SK-N-MC (cell line): ENCODE measurements around the gene FERMT1.
"Not testable (repeated sequence)": the region's sequence is repeated elsewhere in the genome, so short reads cannot be mapped to it uniquely, and the experiment has no call there.

ENCODE experiments used
- DNase-seq: peaks from one replicate; pipeline ENCODE4 v3.0.0-alpha.2; 2011; ENCODE audit warnings: low read depth, low spot score
- H3K27ac ChIP-seq: fragments of 200-600 bp; sonication (generic); 2 replicates; pipeline ENCODE4 v1.5.1; 2016; ENCODE audit warnings: mixed run types
- H3K36me3 ChIP-seq: fragments of 200-600 bp; sonication (generic); 2 replicates; pipeline ENCODE4 v1.6.1; 2017; ENCODE audit warnings: antibody characterized with exemption, low read length, mixed read lengths; ENCODE audit not compliant: insufficient read depth
- H3K4me3 ChIP-seq: fragments of 200-600 bp; sonication (generic); 2 replicates; pipeline ENCODE4 v1.5.1; 2016
- H3K9ac ChIP-seq: fragments of 200-600 bp; sonication (generic); 2 replicates; pipeline ENCODE4 v1.8.0; 2017; ENCODE audit warnings: mixed run types, mixed read lengths; ENCODE audit not compliant: insufficient read length
- H3K9me3 ChIP-seq: fragments of 200-600 bp; sonication (generic); 2 replicates; pipeline ENCODE4 v1.6.1; 2017; ENCODE audit warnings: low read depth, mild to moderate bottlenecking, antibody characterized with exemption, low read length, moderate library complexity, mixed read lengths
- EZH2 ChIP-seq: fragments of 200-600 bp; sonication (generic); IDR thresholded peaks from one replicate; pipeline ENCODE4 v1.6.1; 2017; ENCODE audit warnings: antibody characterized with exemption
- FOXP2 ChIP-seq: optimal IDR thresholded peaks from 2 replicates; pipeline ENCODE3; 2011; ENCODE audit warnings: mild to moderate bottlenecking, moderate library complexity; ENCODE audit not compliant: insufficient read depth; ENCODE audit errors: extremely low read length, control extremely low read depth
- POLR2AphosphoS5 ChIP-seq: IDR thresholded peaks from 2 replicates; pipeline ENCODE4 v1.6.1; 2012; ENCODE audit warnings: mild to moderate bottlenecking, low read depth, low read length, borderline replicate concordance

The FERMT1 gene

DNA sequence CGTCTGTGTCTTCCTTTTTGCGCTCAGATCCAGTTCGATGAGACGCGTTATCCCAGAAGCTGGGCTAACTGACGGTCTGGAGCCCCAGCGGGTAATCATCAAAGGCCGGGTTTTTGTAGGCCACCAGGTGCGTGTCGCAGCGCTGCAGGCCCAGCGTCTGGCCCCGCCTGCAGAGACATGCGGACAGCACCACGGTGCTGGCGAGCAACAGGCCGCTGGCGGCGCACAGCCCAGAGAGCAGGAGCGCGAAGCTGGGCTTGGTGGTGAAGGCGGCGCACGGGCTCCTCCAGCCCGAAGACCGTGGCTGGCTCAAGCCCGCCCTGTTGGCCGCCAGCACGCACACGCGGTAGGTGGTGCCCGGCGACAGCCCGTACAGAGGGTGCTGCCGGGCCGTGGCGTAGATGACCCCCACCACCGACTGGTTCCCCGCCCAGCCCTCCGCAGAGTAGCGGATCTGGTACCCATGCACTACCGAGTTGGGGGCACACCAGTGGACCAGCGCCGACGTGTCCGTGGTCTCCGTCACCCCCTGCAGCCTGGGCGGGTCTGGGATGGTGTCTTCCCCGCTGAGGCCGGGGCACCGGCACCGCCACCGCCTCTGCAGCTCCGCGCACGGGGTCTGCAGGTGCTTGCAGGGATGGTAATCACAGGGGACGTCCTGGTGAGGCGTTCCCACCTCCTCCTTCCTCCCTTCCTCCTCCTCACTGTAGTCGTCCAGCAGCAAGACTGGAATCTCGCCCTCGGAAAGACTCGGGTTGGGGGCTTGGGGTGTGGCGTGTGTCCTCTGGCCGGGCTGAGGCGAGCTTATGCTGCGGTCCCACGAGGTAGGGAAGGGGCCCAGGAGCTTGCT lies 81.6 kb downstream of the FERMT1 start:
- Histone ChIP-seq H3K4me3 (no peak overlapping the region), H3K27ac (no peak overlapping the region), H3K9me3 (no peaks in the 10 kb centered on the region), H3K9ac (no peak overlapping the region), H3K36me3 (peaks cover 44% of the 10 kb centered on the region)
- DNase-seq, result no peak
- no peak for TF ChIP-seq POLR2AphosphoS5
- no peak for TF ChIP-seq EZH2
- TF ChIP-seq FOXP2, result no peak

DNA sequence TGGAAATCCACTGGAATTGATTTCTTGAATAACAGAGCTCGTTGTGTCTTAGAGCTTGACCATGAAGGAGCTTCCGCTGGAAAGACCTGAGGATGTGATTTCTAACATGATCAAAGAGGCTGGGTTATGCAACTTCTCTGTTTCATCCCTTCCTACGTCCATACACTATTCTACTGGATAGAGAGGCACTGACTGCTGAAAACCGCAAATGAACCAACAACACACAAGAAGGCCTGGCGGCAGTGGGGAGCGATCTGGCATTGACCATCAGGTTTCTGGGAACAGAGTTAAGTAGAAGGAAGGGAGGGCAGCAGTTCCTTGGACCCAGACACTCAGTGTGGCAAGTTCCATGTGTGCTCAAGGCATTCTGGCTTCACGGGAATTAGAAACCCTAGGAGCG lies 82.3 kb downstream of the FERMT1 start:
- TF ChIP-seq EZH2, result no peak
- TF ChIP-seq POLR2AphosphoS5, result no peak
- TF ChIP-seq FOXP2, result no peak
- H3K36me3 ChIP-seq, result peaks cover 48% of the 10 kb centered on the region
- H3K9me3 ChIP-seq, result no peaks in the 10 kb centered on the region
- H3K9ac ChIP-seq, result no peak overlapping the region
- H3K27ac ChIP-seq, result peak overlapping the region; percentile 87
- DNase-seq, result no peak
- H3K4me3 ChIP-seq, result peak overlapping the region; percentile 54

DNA sequence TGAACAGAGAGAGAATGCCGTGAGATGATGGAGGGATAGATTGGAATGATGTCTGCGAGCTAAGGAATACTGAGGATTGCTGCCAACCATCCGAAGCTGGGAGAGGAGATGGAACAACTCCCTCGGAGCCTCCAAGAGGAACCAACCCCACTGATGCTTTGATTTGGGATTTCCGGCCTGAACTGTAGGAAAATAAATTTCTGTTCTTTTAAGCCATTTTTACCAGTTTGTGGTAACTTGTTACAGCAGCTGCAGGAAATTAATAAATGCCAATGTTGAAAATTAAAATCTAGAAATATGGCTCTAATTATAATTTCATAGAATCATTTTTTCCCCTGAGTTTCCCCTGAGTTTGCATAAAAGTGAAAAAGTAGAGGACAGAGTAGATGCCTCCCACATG lies 83.1 kb downstream of the FERMT1 start:
- TF ChIP-seq FOXP2 (no peak), POLR2AphosphoS5 (peak; percentile 55; the same call in 1 of the 2 replicates), EZH2 (no peak)

GRCh38 chr20:6038256-6038655 lies 84.6 kb downstream of the FERMT1 start:
- H3K36me3 ChIP-seq, result peaks cover 65% of the 10 kb centered on the region
- H3K4me3 ChIP-seq, result no peak overlapping the region
- no peak for DNase-seq
- no peaks in the 10 kb centered on the region for H3K9me3 ChIP-seq
- TF ChIP-seq FOXP2, result no peak
- TF ChIP-seq EZH2, result no peak
- TF ChIP-seq POLR2AphosphoS5, result no peak
- H3K27ac ChIP-seq, result no peak overlapping the region
- no peak overlapping the region for H3K9ac ChIP-seq

More for the DNA sequence above, 83.1 kb downstream of the FERMT1 start:
- Histone ChIP-seq H3K27ac (peak overlapping the region; percentile 87), H3K9me3 (no peaks in the 10 kb centered on the region), H3K9ac (no peak overlapping the region), H3K36me3 (peaks cover 49% of the 10 kb centered on the region), H3K4me3 (peak overlapping the region; percentile 54)
- DNase-seq, result peak; percentile 90

- H3K4me3 ChIP-seq, result no peak overlapping the region
- TF ChIP-seq FOXP2 (no peak), EZH2 (no peak), POLR2AphosphoS5 (no peak)
- no peak overlapping the region for H3K9ac ChIP-seq
- no peak for DNase-seq
- H3K9me3 ChIP-seq, result no peaks in the 10 kb centered on the region
- peaks cover 68% of the 10 kb centered on the region for H3K36me3 ChIP-seq
- H3K27ac ChIP-seq, result no peak overlapping the region
Observed at GRCh38 chr20:6037082-6037481, 85.7 kb downstream of the FERMT1 start.

GRCh38 chr20:6036213-6036612 lies 86.6 kb downstream of the FERMT1 start:
- Histone ChIP-seq H3K36me3 (peaks cover 65% of the 10 kb centered on the region), H3K27ac (no peak overlapping the region), H3K4me3 (no peak overlapping the region), H3K9me3 (no peaks in the 10 kb centered on the region), H3K9ac (no peak overlapping the region)
- no peak for DNase-seq
- TF ChIP-seq FOXP2 (no peak), POLR2AphosphoS5 (no peak)

DNA sequence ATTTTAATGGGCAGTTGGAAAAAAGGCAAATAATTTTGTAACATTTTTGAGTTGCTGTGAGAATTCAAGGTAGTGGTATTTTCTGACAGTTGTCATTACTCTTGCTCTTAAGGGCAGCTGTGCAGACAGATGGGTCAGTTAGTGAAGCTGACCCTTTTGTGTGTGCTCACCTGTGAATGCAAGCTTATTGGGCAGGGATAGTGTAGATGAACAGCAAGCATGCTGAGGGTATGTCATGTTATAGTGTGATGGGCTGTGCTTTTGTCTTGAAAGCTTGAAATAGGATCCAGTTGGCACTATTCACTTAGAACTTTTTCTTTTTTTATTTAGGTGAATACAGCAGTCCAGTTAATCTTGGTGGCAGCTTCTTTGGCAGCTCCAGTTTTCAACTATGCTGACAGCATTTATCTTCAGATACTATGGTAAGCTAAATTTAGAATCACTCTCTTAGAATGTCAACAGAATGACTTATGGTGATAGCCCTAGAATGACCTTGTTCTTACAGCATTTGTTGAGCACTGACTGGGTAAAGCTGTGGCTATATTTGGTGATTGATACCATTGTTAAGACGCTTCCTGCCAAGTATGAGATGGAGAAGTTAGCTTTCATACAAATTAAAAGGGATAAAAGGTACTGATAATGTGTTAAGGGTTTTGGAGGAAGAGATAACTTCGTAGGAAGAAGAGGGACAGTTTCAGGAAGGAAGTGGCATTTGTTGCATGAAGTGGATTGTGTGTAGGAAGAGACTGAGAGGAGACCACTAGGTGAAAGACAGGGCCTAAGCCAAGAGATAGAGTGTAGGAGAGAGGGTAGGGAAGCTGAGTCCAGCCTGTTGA lies 88.5 kb downstream of the FERMT1 start:
- Histone ChIP-seq H3K27ac (no peak overlapping the region), H3K36me3 (peaks cover 58% of the 10 kb centered on the region), H3K9me3 (no peaks in the 10 kb centered on the region), H3K9ac (no peak overlapping the region), H3K4me3 (no peak overlapping the region)
- no peak for TF ChIP-seq FOXP2
- no peak for TF ChIP-seq EZH2
- no peak for TF ChIP-seq POLR2AphosphoS5
- no peak for DNase-seq

GRCh38 chr20:6032907-6033306 lies 89.9 kb downstream of the FERMT1 start:
- H3K36me3 ChIP-seq, result peaks cover 54% of the 10 kb centered on the region
- DNase-seq, H3K27ac ChIP-seq, H3K4me3 ChIP-seq, H3K9me3 ChIP-seq, H3K9ac ChIP-seq: not testable (repeated sequence)
